ENCODE measurements around the gene UBQLN4. TPM values are rescaled to one million over a fixed set of nuclear protein-coding genes. Genes with fewer than 3 reads are reported as not detected.

Gene UBQLN4
- total RNA-seq, 1 donor from 2014 or later: 43.7 TPM

GRCh38 chr1:156025876-156026275, 27.7 kb downstream of the UBQLN4 start:
- Mint-ChIP-seq H3K27ac (peak overlapping the region; percentile 28), H3K4me3 (peak overlapping the region; percentile 48), H3K9me3 (no peaks in the 10 kb centered on the region), H3K27me3 (ENCODE audit: insufficient read depth, low read depth) (peaks cover 2% of the 10 kb centered on the region), H3K36me3 (no peaks in the 10 kb centered on the region), H3K4me1 (peaks cover 12% of the 10 kb centered on the region)
- Histone ChIP-seq H3K4me2 (peak overlapping the region; percentile 35), H3K27ac (no peak overlapping the region), H3K36me3 (no peaks in the 10 kb centered on the region), H3K79me2 (ENCODE audit: low read depth) (no peaks in the 10 kb centered on the region), H2AFZ (replicated peaks) (peak overlapping the region; percentile 99), H3K9ac (no peak overlapping the region), H3K9me3 (ENCODE audit: low read depth) (no peaks in the 10 kb centered on the region), H3F3A (ENCODE audit: low read depth) (peaks cover 4% of the 10 kb centered on the region), H3K4me1 (peaks cover 2% of the 10 kb centered on the region), H3K27me3 (peaks cover 31% of the 10 kb centered on the region), H4K20me1 (ENCODE audit: low read depth) (no peaks in the 10 kb centered on the region), H3K4me3 (no peak overlapping the region)
- peak; percentile 84 for DNase-seq (ENCODE audit: low spot score)
- peak; percentile 79 for TF ChIP-seq CTCF (IDR thresholded peaks at IDR 0.05)
- no peak for TF ChIP-seq EZH2phosphoT487 (IDR thresholded peaks at IDR 0.05)
- no peak for TF ChIP-seq EZH2 (IDR thresholded peaks at IDR 0.05)

- TF ChIP-seq CTCF (IDR thresholded peaks at IDR 0.05) (no peak), EZH2 (IDR thresholded peaks at IDR 0.05) (no peak), EZH2phosphoT487 (IDR thresholded peaks at IDR 0.05) (no peak)
- H3K36me3 Mint-ChIP-seq: peaks cover 2% of the 10 kb centered on the region
- Histone ChIP-seq H3K4me1 (peaks cover 4% of the 10 kb centered on the region), H3K4me2 (no peak overlapping the region), H3K79me2 (ENCODE audit: low read depth) (peaks cover 9% of the 10 kb centered on the region), H3K9ac (no peak overlapping the region), H3F3A (ENCODE audit: low read depth) (peaks cover 4% of the 10 kb centered on the region), H4K20me1 (ENCODE audit: low read depth) (peaks cover 6% of the 10 kb centered on the region), H3K9me3 (ENCODE audit: low read depth) (no peaks in the 10 kb centered on the region), H3K27ac (no peak overlapping the region), H3K27me3 (peaks cover 31% of the 10 kb centered on the region), H3K4me3 (no peak overlapping the region), H2AFZ (replicated peaks) (no peak overlapping the region), H3K36me3 (no peaks in the 10 kb centered on the region)
- DNase-seq (ENCODE audit: low spot score): no peak
- H3K9me3 Mint-ChIP-seq: no peaks in the 10 kb centered on the region
- no peak overlapping the region for H3K4me3 Mint-ChIP-seq
- peaks cover 4% of the 10 kb centered on the region for H3K27me3 Mint-ChIP-seq (ENCODE audit: insufficient read depth, low read depth)
- peaks cover 18% of the 10 kb centered on the region for H3K4me1 Mint-ChIP-seq
- H3K27ac Mint-ChIP-seq: no peak overlapping the region
These were observed 28.8 kb downstream of the UBQLN4 start for GRCh38 chr1:156024801-156025200.

GRCh38 chr1:156021954-156022353, 31.6 kb downstream of the UBQLN4 start:
- no peak overlapping the region for H3K4me2 ChIP-seq
- Mint-ChIP-seq H3K9me3 (no peaks in the 10 kb centered on the region), H3K36me3 (peaks cover 13% of the 10 kb centered on the region), H3K4me3 (no peak overlapping the region), H3K27ac (no peak overlapping the region), H3K27me3 (ENCODE audit: insufficient read depth, low read depth) (peaks cover 4% of the 10 kb centered on the region), H3K4me1 (peaks cover 24% of the 10 kb centered on the region)
- no peak for TF ChIP-seq EZH2 (IDR thresholded peaks at IDR 0.05)
- TF ChIP-seq EZH2phosphoT487 (IDR thresholded peaks at IDR 0.05): no peak
- TF ChIP-seq CTCF (IDR thresholded peaks at IDR 0.05): no peak
- H3K4me1 ChIP-seq: peaks cover 7% of the 10 kb centered on the region
- peaks cover 4% of the 10 kb centered on the region for H3F3A ChIP-seq (ENCODE audit: low read depth)
- H3K9ac ChIP-seq: no peak overlapping the region
- no peak overlapping the region for H2AFZ ChIP-seq (replicated peaks)
- no peak overlapping the region for H3K27ac ChIP-seq
- H3K4me3 ChIP-seq: no peak overlapping the region
- H3K36me3 ChIP-seq: peaks cover 7% of the 10 kb centered on the region
- H3K9me3 ChIP-seq (ENCODE audit: low read depth): no peaks in the 10 kb centered on the region
- peaks cover 31% of the 10 kb centered on the region for H3K27me3 ChIP-seq
- H3K79me2 ChIP-seq (ENCODE audit: low read depth): peaks cover 35% of the 10 kb centered on the region
- DNase-seq (ENCODE audit: low spot score): no peak
- peaks cover 7% of the 10 kb centered on the region for H4K20me1 ChIP-seq (ENCODE audit: low read depth)
